GM21717 (cell line): ENCODE measurements around the gene ANKS1B.
"Not testable (repeated sequence)": the region's sequence is repeated elsewhere in the genome, so short reads cannot be mapped to it uniquely, and the experiment has no call there.

Source experiments
- ATAC-seq: cut with Tn5 transposase; IDR thresholded peaks from one replicate; pipeline ENCODE4 v1.9.1; 2021; ENCODE audit warnings: mild to moderate bottlenecking, moderate library complexity; ENCODE audit not compliant: unreplicated experiment

The ANKS1B gene

GRCh38 chr12:98861251-98861650 is 1123.5 kb downstream of the ANKS1B start:
- ATAC-seq, result no peak

- no peak for ATAC-seq
Observed at GRCh38 chr12:98856897-98857540, 1127.7 kb downstream of the ANKS1B start.

GRCh38 chr12:98852181-98852580 is 1132.6 kb downstream of the ANKS1B start:
- no peak for ATAC-seq

- ATAC-seq, result no peak
Observed at GRCh38 chr12:98847242-98847641, 1137.5 kb downstream of the ANKS1B start.

- no peak for ATAC-seq
Observed at GRCh38 chr12:98845957-98846356, 1138.8 kb downstream of the ANKS1B start.

GRCh38 chr12:98840325-98840724 is 1144.4 kb downstream of the ANKS1B start:
- ATAC-seq, result no peak

GRCh38 chr12:98838231-98838647 is 1146.5 kb downstream of the ANKS1B start:
- no peak for ATAC-seq

- not testable (repeated sequence) for ATAC-seq
Observed at GRCh38 chr12:98837134-98837752, 1147.5 kb downstream of the ANKS1B start.

- no peak for ATAC-seq
Observed at GRCh38 chr12:98830657-98831056, 1154.1 kb downstream of the ANKS1B start.

- no peak for ATAC-seq
Observed at GRCh38 chr12:98828802-98829600, 1155.7 kb downstream of the ANKS1B start.

GRCh38 chr12:98823012-98823411 is 1161.7 kb downstream of the ANKS1B start:
- no peak for ATAC-seq

GRCh38 chr12:98821866-98822265 is 1162.9 kb downstream of the ANKS1B start:
- no peak for ATAC-seq

GRCh38 chr12:98821232-98821631 is 1163.5 kb downstream of the ANKS1B start:
- ATAC-seq, result no peak

GRCh38 chr12:98819821-98820404 is 1164.8 kb downstream of the ANKS1B start:
- no peak for ATAC-seq

- no peak for ATAC-seq
Observed at GRCh38 chr12:98819071-98819470, 1165.7 kb downstream of the ANKS1B start.

- no peak for ATAC-seq
Observed at GRCh38 chr12:98818239-98818638, 1166.5 kb downstream of the ANKS1B start.

GRCh38 chr12:98817742-98818141 is 1167.0 kb downstream of the ANKS1B start:
- no peak for ATAC-seq

GRCh38 chr12:98816720-98817119 is 1168.0 kb downstream of the ANKS1B start:
- no peak for ATAC-seq

GRCh38 chr12:98814254-98814653 is 1170.5 kb downstream of the ANKS1B start:
- no peak for ATAC-seq

- no peak for ATAC-seq
Observed at GRCh38 chr12:98812225-98812624, 1172.5 kb downstream of the ANKS1B start.

GRCh38 chr12:98808243-98808875 is 1176.4 kb downstream of the ANKS1B start:
- ATAC-seq, result no peak
